NB4 (cell line): ENCODE results near the gene ZNF446.

Source experiments
- CTCF ChIP-seq: IDR thresholded peaks from one replicate; pipeline ENCODE4 v1.5.1; 2012; ENCODE audit warnings: low read depth, low read length
- MAX ChIP-seq: IDR thresholded peaks from 2 replicates; pipeline ENCODE4 v1.6.1; 2011; ENCODE audit warnings: low read depth, low read length
- MYC ChIP-seq: IDR thresholded peaks from 2 replicates; pipeline ENCODE4 v1.6.1; 2011; ENCODE audit warnings: low read depth, low read length
- POLR2A ChIP-seq: IDR thresholded peaks from 2 replicates; pipeline ENCODE4 v1.6.1; 2011; ENCODE audit warnings: mild to moderate bottlenecking; ENCODE audit not compliant: insufficient read length; ENCODE audit errors: extremely low read depth

- TF ChIP-seq CTCF (no peak), POLR2A (no peak), MYC (no peak), MAX (no peak)
These were observed 53.3 kb downstream of the ZNF446 start for GRCh38 chr19:58529405-58529804.
